GM18502 (cell line): ENCODE data around the gene SMAD6.
A peak's percentile ranks its signal among the peaks of the same experiment; 100 is the strongest.

Experiments used
- ATAC-seq: cut with Tn5 transposase; IDR thresholded peaks from one replicate; pipeline ENCODE4 v1.9.1; 2021; ENCODE audit warnings: mild to moderate bottlenecking; ENCODE audit not compliant: unreplicated experiment, poor library complexity

The SMAD6 gene

DNA sequence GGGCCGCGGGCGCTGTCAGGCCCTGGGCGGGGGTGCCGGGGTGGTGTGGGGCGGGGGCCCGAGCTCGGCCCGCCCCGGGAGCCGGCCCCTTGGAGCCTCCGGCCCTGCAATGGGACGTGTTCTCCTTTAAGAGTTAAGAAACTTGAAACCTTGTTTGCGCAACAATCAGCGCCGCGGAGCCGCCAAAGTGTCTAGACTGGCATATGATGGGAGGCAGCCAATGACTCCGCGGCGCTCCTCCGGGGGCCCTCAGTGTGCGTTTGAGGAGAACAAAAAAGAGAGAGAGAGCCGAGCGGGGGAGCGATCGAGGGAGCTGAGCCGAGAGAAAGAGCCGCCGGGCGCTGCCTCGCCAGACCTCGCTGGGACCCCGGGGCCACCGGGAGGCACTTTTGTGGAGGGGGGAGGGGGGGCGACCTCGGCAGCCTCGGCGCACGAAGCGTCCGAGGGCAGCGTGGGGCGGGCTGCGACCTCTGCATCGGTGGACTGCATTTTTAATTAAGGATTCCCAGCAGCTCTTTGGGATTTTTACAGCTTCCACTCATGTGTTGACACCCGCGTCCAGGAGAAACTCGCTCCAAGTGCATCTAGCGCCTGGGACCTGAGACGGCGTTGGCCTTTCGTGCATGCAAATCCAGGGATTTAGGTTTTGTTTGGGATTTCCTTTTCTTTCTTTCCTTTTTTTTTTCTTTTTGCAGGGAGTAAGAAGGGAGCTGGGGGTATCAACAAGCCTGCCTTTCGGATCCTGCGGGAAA lies at the start of gene SMAD6:
Gene SMAD6 (plus strand): TSS at position 202 of the 752 bp plus-strand sequence. CDS start 1,023 bp downstream, outside the sequence.
- ATAC-seq: peak; percentile 33

DNA sequence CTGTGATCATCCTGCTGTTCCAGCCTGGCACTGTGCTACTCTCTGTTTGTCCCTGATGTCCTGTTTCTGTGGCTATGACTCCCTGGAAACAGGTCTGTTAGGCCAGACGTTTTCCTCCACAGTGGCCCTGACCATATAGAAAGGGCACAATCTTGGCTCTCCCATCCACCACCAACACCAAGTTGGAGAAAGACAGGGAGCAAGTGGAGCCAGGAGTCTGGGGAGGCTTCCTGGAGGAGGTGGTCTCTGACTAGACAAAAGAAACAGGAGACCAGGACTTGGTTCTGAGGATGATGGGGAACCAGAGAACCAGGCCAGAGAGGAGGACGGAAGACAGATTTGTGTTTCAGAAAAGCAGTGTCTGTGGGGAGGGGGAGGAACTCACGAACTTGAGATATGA lies 49.2 kb upstream of the SMAD6 start:
- ATAC-seq: no peak

- ATAC-seq: no peak
Observed at GRCh38 chr15:66653398-66653797, 48.6 kb upstream of the SMAD6 start.

DNA sequence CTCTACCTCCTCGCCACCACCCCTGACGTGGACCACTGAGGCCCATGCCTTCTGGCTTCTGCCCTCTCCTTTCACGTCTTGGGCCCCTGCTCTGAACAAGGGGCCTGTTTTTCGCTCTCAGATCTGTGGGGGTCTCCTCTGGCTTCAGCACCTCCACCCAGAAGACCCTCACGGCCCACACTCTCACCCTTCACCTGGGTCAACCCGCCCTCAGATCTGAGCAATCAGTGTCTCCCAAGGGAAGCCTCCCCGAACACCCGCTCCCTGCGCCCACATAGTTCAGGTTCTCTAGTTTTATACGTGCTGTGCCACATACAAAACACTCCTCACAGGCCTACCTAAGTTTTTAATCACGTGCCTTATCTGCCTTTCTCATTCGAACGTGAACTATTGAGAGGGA lies 48.2 kb upstream of the SMAD6 start:
- no peak for ATAC-seq

DNA sequence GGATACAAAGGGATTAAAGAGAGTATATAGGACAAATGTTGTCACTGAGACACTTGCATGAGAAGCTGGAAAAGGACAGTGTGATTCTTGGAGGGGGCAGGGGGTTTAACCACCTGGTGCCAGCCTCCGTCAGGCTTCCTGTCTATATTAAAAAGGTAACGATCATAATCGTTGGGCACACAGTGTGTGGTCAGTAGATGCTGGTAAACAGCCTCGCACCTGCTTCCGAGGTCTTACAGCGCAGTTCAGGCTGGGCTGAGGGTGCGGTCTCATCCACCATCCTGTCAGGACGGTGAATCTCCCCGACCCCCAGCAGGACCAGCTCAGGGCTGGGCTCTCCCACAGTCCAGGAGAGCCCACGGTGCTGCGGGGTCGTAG lies 47.7 kb upstream of the SMAD6 start:
- ATAC-seq: no peak

DNA sequence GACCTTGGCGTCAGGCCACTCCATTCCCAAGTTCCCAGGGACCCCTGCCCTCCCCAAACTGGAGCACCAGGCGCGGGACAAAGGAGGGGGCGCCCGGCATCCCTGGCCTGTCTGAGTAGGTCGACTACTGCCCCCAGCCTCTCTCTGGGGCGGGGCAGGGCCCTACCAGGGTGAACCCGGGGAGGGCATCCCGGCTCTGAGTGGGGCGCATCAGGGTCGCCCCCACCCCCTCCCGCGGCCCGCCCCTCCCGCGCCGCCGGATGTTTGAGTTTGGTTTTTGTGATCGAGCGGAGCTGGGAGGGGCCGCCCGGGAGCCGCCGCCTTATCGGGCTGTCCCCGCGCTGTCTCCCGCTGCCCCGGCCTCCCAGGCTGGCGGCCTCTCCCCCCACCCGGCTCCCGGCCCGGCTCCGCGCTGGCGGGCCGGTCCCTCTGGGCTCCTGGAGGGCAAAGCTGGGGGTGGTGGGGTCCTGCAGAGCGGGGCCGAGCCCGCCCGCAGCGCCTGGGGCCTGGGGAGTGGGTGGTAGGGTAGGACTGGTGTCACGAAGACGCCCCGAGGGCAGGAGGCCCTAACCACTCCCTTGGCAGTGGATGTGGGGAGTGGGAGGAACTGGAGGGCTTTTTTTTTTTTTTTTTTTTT lies 47.2 kb upstream of the SMAD6 start:
- ATAC-seq: no peak

DNA sequence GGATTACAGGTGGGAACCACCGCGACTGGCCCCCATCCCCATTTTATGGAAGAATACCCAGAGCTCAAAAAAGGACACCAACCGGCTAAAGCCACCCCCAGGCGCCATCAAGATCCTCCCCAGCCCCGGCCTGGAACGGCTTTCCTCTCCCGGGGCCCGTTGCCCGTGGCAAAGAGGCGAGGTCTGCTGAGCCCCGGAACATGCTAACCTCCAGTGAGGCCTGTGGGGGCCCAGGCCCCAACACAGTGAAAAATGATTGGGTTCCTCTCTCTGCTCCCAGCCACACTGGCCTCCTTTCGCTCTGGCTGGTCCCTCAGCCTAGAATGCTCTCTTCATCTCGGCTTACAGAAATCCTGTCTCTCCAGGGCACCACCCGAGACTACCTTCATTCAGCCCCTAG lies 46.5 kb upstream of the SMAD6 start:
- no peak for ATAC-seq

DNA sequence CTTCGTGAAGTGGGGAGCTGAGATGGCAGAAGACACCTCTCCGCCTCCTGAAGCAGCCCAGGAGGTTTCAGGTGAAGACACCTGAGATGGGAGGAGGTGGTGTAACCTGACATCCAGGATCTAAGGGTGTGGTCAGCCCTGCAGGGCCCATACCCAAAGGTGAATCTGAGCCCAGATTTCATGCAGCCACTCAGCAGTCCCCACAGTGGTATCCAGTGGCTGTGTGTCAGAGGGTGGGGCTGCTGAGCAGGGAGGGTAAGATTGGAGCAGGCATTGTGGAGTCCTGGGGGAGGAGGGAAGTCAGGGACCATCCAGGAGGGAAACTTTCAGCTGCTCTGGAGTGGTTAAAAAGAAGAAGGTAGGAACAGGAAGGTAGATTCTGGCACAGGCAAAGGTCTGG lies 46.0 kb upstream of the SMAD6 start:
- no peak for ATAC-seq

GRCh38 chr15:66657185-66658020 lies 44.6 kb upstream of the SMAD6 start:
- no peak for ATAC-seq

DNA sequence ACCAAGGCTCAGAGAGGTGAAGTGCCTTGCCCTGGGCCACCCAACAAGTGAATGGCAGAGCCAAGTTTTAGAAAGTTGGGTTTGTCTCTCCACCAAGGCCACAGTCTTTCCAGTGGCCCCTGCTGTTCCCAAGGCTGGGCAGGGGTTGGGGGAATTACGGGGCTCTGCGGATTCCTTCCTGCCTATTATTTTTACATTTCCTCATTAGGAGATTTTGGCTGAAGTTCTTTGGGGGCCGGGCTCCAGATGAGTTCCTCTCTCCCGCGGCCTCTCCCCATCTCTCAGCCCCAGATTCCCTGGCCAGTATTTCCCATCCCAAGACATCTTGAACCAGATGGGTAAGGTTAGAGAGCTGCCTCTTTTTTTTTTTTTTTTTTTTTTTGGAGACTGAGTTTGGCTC lies 44.0 kb upstream of the SMAD6 start:
- no peak for ATAC-seq

- no peak for ATAC-seq
Observed at GRCh38 chr15:66658855-66659254, 43.2 kb upstream of the SMAD6 start.

- ATAC-seq: no peak
Observed at GRCh38 chr15:66659384-66659783, 42.7 kb upstream of the SMAD6 start.

- no peak for ATAC-seq
Observed at GRCh38 chr15:66661432-66662096, 40.5 kb upstream of the SMAD6 start.

- ATAC-seq: no peak
Observed at GRCh38 chr15:66662522-66662921, 39.5 kb upstream of the SMAD6 start.

GRCh38 chr15:66663664-66664063 lies 38.4 kb upstream of the SMAD6 start:
- no peak for ATAC-seq

DNA sequence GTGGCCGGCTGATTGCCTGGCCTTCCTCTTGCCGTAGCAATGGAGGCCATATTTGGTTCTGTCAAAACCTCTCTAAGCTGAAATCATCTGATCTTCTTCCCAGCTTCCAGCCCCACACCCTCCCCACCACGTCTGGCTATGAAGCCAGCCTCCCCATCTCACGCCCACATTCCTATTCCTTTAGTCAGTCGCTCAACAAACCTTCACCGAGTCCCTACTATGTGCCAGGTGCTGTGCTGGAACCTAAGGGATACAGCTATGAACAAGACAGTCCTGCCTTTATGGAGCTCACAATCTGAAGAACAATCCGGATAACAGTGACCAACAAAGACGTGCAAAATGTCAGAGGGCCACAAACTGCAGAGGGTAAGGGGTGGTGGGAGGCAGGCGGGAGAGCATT lies 31.9 kb upstream of the SMAD6 start:
- no peak for ATAC-seq

GRCh38 chr15:66670762-66671580 lies 31.1 kb upstream of the SMAD6 start:
- no peak for ATAC-seq

GRCh38 chr15:66672867-66673266 lies 29.2 kb upstream of the SMAD6 start:
- no peak for ATAC-seq

DNA sequence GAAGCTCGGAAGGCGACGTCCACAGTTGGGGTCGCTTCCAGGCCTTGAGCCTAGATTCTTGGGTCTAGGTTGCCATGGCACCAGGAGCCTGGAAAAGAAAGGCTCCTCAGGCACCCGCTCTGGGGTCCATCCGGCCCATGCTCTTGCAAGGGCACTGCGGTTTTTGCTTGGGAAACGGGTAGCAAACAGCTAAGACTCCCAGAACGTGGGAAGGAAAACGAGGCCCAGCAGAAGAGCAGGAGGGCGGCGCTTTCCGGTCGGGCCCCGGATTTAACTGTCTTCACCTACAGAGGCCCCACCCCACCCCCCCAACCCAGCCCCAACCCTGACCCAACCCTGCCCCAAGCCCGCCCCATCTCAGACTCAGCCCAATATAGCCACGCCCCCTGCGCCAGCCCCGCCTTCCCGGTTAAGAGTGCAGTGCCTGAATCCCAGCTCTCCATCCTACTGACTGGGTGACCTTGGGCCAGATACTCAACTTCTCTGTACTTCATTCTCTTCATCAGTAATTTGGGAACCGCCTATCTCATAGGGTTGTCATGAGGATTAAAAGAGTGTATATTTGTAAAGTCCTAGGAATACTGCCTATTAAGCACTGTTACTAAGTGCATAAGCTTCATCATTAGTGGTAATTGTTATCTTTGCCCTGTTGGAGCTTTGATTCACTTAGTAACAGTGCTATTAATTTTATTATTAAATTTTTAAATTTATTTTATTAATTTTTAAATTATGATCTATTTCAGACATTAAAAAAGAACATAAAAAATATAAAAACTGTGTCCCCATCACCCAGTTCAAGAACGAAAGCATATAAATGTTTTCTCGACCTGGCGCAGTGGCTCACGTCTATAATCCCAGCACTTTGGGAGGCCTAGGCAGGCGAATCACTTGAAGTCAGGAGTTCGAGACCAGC lies 28.4 kb upstream of the SMAD6 start:
- no peak for ATAC-seq
